ENCODE data around the gene TRDMT1. TPM values are rescaled to one million over a fixed set of nuclear protein-coding genes. Genes with fewer than 3 reads are reported as not detected.

The TRDMT1 gene
- total RNA-seq, 4 donors from 2014 or later: 4.0 to 24.8 (median 6.4) TPM

DNA sequence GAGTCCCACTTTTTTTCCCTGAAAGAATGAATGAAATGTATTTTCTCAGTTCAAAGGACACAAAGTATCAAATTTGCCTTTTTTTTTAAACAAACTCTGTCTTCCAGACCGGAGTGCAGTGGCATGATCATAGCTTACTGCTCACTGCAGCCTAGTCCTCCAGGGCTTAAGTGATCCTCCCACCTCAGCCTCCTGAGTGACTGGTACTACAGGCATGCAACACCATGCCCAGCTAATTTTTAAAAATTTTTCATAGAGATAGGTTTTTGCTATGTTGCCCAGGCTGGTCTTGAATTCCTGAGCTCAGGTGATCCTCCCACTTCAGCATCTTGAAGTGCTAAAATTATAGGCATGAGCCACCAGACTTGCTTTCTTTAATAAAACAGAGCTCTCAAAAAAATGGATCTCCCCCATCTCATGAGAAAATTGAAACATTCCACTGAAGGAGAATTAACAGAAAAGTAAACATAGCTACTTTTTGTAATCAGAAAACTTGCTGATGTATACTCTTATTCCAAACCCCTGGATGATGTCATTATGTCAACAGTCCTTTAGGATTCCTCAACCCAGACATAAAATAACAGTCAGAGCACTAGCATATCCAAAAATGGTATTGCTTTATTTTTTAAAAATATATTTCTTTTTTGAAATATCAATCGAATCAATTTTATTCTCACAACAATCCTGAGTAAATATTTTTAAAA is 12.3 kb upstream of the TRDMT1 start:
- Histone ChIP-seq H3K27me3 (no peaks in the 10 kb centered on the region), H3K9me3 (no peaks in the 10 kb centered on the region), H3K36me3 (no peaks in the 10 kb centered on the region), H3K4me3 (no peak overlapping the region), H3K27ac (no peak overlapping the region), H3K4me1 (no peaks in the 10 kb centered on the region)
- no peak for DNase-seq
- TF ChIP-seq CTCF (IDR thresholded peaks at IDR 0.05) (no peak), POLR2A (IDR thresholded peaks at IDR 0.05) (no peak)

DNA sequence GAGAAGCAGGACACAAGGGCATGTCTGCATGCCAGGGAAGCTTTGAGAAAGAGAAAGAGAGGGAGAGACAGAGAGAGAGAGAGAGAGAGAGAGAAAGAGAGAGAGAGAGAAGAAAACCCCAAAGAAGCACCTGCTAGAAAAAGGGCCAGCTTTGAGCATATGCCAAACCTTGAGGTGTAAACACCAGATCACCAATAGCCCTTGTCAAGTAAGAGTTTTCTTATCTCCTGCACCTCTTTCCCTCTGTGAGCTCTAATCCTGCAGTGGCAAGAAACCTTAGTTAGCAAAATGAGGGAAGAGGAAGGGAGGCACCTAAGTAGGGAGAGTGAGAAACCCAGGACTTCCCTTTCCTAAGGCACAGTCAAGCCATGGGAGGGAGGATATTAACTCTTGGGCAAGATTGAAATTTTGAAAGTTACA is 11.3 kb upstream of the TRDMT1 start:
- DNase-seq: no peak

DNA sequence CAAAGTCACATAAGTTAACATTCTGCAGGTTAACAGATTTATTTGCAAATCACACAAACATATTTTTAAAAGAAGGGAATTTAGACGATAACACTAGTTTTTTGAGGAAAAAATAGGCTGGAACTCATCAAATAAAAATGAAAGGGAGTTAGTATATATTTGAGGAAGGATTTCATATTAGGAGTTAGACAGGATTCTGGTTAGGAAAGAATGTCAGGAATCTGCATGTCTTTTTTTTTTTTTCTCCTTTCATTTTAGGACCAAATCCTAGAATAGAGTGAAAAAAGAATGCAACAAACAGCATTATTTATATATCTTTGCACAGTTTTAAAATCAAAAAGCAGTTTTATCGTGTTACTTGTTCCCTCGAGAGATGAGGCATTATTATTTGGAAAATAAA is 8.9 kb upstream of the TRDMT1 start:
- Histone ChIP-seq H3K36me3 (no peaks in the 10 kb centered on the region), H3K4me1 (no peaks in the 10 kb centered on the region), H3K9me3 (no peaks in the 10 kb centered on the region), H3K4me3 (no peak overlapping the region), H3K27me3 (no peaks in the 10 kb centered on the region), H3K27ac (no peak overlapping the region)
- no peak for DNase-seq
- TF ChIP-seq CTCF (IDR thresholded peaks at IDR 0.05) (no peak), POLR2A (IDR thresholded peaks at IDR 0.05) (no peak)

More for the DNA sequence above, 11.3 kb upstream of the TRDMT1 start:
- Histone ChIP-seq H3K27ac (no peak overlapping the region), H3K27me3 (no peaks in the 10 kb centered on the region), H3K9me3 (no peaks in the 10 kb centered on the region), H3K4me1 (no peaks in the 10 kb centered on the region), H3K36me3 (no peaks in the 10 kb centered on the region), H3K4me3 (no peak overlapping the region)
- TF ChIP-seq CTCF (IDR thresholded peaks at IDR 0.05): no peak
- no peak for TF ChIP-seq POLR2A (IDR thresholded peaks at IDR 0.05)

- TF ChIP-seq POLR2A (IDR thresholded peaks at IDR 0.05): no peak
Measured at GRCh38 chr10:17209881-17210280, 8.4 kb upstream of the TRDMT1 start.

DNA sequence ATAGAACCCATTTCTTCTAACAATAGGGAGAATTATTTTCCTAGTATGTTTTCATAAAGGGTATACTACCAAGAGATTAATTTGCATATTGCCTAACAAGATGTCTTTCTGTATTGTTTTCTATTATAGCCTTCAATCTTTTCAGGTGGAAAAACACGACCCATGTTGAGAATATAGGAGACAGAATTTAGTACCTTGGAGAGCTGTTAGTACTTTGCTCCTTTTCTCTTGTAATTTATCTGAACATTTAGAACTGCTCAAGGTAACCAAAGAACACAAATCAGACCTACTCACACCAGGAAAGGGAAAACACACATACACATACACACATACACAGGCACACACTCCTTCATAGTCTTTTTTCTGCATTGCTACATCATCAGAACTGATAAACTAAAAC is 7.8 kb upstream of the TRDMT1 start:
- no peak for DNase-seq
- H3K27ac ChIP-seq: no peak overlapping the region
- H3K27me3 ChIP-seq: no peaks in the 10 kb centered on the region
- H3K36me3 ChIP-seq: no peaks in the 10 kb centered on the region
- no peak overlapping the region for H3K4me3 ChIP-seq
- TF ChIP-seq CTCF (IDR thresholded peaks at IDR 0.05) (no peak), POLR2A (IDR thresholded peaks at IDR 0.05) (no peak)
- H3K9me3 ChIP-seq: no peaks in the 10 kb centered on the region
- no peaks in the 10 kb centered on the region for H3K4me1 ChIP-seq

More at GRCh38 chr10:17209881-17210280, 8.4 kb upstream of the TRDMT1 start:
- Histone ChIP-seq H3K4me3 (no peak overlapping the region), H3K36me3 (no peaks in the 10 kb centered on the region), H3K27ac (no peak overlapping the region), H3K9me3 (no peaks in the 10 kb centered on the region), H3K27me3 (no peaks in the 10 kb centered on the region), H3K4me1 (no peaks in the 10 kb centered on the region)
- DNase-seq: no peak

DNA sequence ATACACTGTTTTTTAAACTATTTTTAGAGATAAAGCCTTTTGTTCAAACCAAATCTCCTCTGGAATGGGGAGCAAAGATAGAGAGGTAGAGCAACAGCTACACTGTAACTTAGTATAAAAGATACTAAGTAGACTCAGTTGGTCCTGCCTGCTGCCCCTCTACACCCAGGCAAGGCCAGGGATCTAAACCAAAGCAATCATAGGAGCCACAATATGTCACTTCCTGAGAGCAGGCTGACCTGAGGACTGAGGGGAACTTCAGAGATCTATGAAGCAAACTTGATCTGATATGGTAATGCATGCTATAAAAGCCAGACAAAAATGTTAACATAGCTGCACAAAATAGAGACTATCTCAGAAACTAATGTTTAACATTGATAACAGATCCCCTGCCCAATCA is 7.0 kb upstream of the TRDMT1 start:
- no peak overlapping the region for H3K27ac ChIP-seq
- H3K4me3 ChIP-seq: no peak overlapping the region
- H3K4me1 ChIP-seq: no peaks in the 10 kb centered on the region
- H3K36me3 ChIP-seq: no peaks in the 10 kb centered on the region
- no peaks in the 10 kb centered on the region for H3K27me3 ChIP-seq
- no peak for DNase-seq
- no peaks in the 10 kb centered on the region for H3K9me3 ChIP-seq
- TF ChIP-seq POLR2A (IDR thresholded peaks at IDR 0.05) (no peak), CTCF (IDR thresholded peaks at IDR 0.05) (no peak)
